A549 (cell line): ENCODE data around the gene DNM3. TPM values are rescaled to one million over a fixed set of nuclear protein-coding genes. Genes with fewer than 3 reads are reported as not detected.

Experiments used
- ATAC-seq, 2 experiments: fragments of 200-7000 bp in 1 of 2; fragments of >200 bp in 1 of 2; cut with Nextera tagmentation in 1 of 2; cut with Tn5 transposase in 1 of 2; 3 replicates each; pipeline versions ENCODE4 v1.8.0 to v1.9.1; 2018 to 2020; ENCODE audit warnings: mild to moderate bottlenecking in 1 of 2, moderate library complexity in 1 of 2
- CTCF ChIA-PET: fragments of 300-600 bp; sonication (Branson Sonifier 250); formaldehyde crosslinking; extraction: SDS; loops from one replicate; lab custom pipeline; 2021; ENCODE audit warnings: antibody characterized with exemption, inconsistent platforms; lab: Yijun Ruan, JAX
- POLR2A ChIA-PET: fragments of 350-600 bp; formaldehyde crosslinking; extraction: SDS; loops from one replicate; lab custom pipeline; 2021; ENCODE audit warnings: antibody characterized with exemption, inconsistent platforms; lab: Yijun Ruan, JAX
- DNase-seq, 2 experiments: peaks; one replicate each; pipeline versions ENCODE4 v3.0.0 to v3.0.0-alpha.2; 2011 to 2016; ENCODE audit warnings: low read depth in 1 of 2, low spot score in 1 of 2
- FAIRE-seq: peaks from 2 replicates; lab custom pipeline; 2011; peaks lifted over from hg19 to GRCh38; lab: Jason Lieb, UNC
- H3K27ac ChIP-seq, 2 experiments: fragments of >200 bp; sonication (Bioruptor Twin); formaldehyde crosslinking; 3 replicates each; pipeline ENCODE4 v1.5.1; 2016 to 2017
- H3K4me1 ChIP-seq: fragments of >200 bp; sonication (Bioruptor Twin); formaldehyde crosslinking; 3 replicates; pipeline ENCODE4 v1.6.1; 2016
- H3K4me2 ChIP-seq: fragments of >200 bp; sonication (Bioruptor Twin); formaldehyde crosslinking; 3 replicates; pipeline ENCODE4 v1.6.1; 2016
- H3K4me3 ChIP-seq: fragments of >200 bp; sonication (Bioruptor Twin); formaldehyde crosslinking; 3 replicates; pipeline ENCODE4 v1.5.1; 2016
- H3K9me3 ChIP-seq: fragments of >200 bp; sonication (Bioruptor Twin); formaldehyde crosslinking; 3 replicates; pipeline ENCODE4 v1.6.1; 2016
- BHLHE40 ChIP-seq: IDR thresholded peaks from 2 replicates; pipeline ENCODE4 v1.6.1; 2012; ENCODE audit warnings: low read depth, low read length, inconsistent platforms
- CBX2 ChIP-seq: fragments of 200-600 bp; sonication (generic); IDR thresholded peaks from 2 replicates; pipeline ENCODE4 v1.6.1; 2016; ENCODE audit warnings: low read depth, mild to moderate bottlenecking, borderline replicate concordance
- CEBPB ChIP-seq, 2 experiments: fragments of >200 bp in 1 of 2; sonication (Bioruptor Twin) in 1 of 2; formaldehyde crosslinking in 1 of 2; IDR thresholded peaks; 2 replicates each; pipeline ENCODE4 v1.6.1; 2012 to 2016
- CHD4 ChIP-seq: fragments of 200-600 bp; sonication (generic); IDR thresholded peaks from 2 replicates; pipeline ENCODE4 v1.6.1; 2016; ENCODE audit warnings: antibody characterized with exemption, mild to moderate bottlenecking, borderline replicate concordance
- EHMT2 ChIP-seq: fragments of 200-600 bp; sonication (generic); IDR thresholded peaks from 2 replicates; pipeline ENCODE4 v1.6.1; 2016; ENCODE audit warnings: antibody characterized with exemption, low read depth, mild to moderate bottlenecking, moderate library complexity
- FOSL2 ChIP-seq, 2 experiments: fragments of 450-650 bp in 1 of 2; fragments of >200 bp in 1 of 2; sonication (Bioruptor Twin) in 1 of 2; formaldehyde crosslinking; IDR thresholded peaks; 2 replicates each; pipeline versions ENCODE4 v1.5.0 to v1.6.1; 2016 to 2020; ENCODE audit warnings: mild to moderate bottlenecking in 1 of 2, moderate library complexity in 1 of 2
- HDAC2 ChIP-seq: fragments of 200-600 bp; sonication (generic); IDR thresholded peaks from 2 replicates; pipeline ENCODE4 v1.6.1; 2016
- KDM1A ChIP-seq: fragments of 200-600 bp; sonication (generic); IDR thresholded peaks from 2 replicates; pipeline ENCODE4 v1.6.1; 2016; ENCODE audit warnings: low read depth, mild to moderate bottlenecking
- KDM5A ChIP-seq: fragments of 200-600 bp; sonication (generic); IDR thresholded peaks from 2 replicates; pipeline ENCODE4 v1.6.1; 2016; ENCODE audit warnings: antibody characterized with exemption, mild to moderate bottlenecking
- MAFK ChIP-seq: fragments of 450-650 bp; IDR thresholded peaks from 2 replicates; pipeline ENCODE4 v1.6.1; 2014; ENCODE audit not compliant: partially characterized antibody
- MAZ ChIP-seq: fragments of 150-350 bp; IDR thresholded peaks from 2 replicates; pipeline ENCODE4 v1.6.1; 2014; ENCODE audit warnings: antibody characterized with exemption, low read depth, low read length, borderline replicate concordance
- NFE2L2 ChIP-seq: fragments of 150-350 bp; conservative IDR thresholded peaks from 2 replicates; pipeline ENCODE4 v1.6.1; 2014; ENCODE audit warnings: low read length
- PHF8 ChIP-seq: fragments of 200-600 bp; sonication (generic); IDR thresholded peaks from 2 replicates; pipeline ENCODE4 v1.6.1; 2016; ENCODE audit warnings: low read depth, mild to moderate bottlenecking, antibody characterized with exemption, moderate library complexity, borderline replicate concordance
- RAD21 ChIP-seq, 2 experiments: fragments of >200 bp in 1 of 2; sonication (Bioruptor Twin) in 1 of 2; formaldehyde crosslinking in 1 of 2; IDR thresholded peaks in 1 of 2; conservative IDR thresholded peaks in 1 of 2; 2 replicates in 1 of 2; 3 replicates in 1 of 2; pipeline ENCODE4 v1.6.1; 2012 to 2018; ENCODE audit warnings: inconsistent platforms in 1 of 2
- SMC3 ChIP-seq: fragments of >200 bp; sonication (Bioruptor Twin); formaldehyde crosslinking; IDR thresholded peaks from 3 replicates; pipeline ENCODE4 v1.6.1; 2018; ENCODE audit warnings: inconsistent platforms
- ZSCAN20 ChIP-seq: fragments of 250-450 bp; sonication (Bioruptor Pico); IDR thresholded peaks from 2 replicates; pipeline ENCODE4 v1.8.0; 2022; ENCODE audit warnings: mild to moderate bottlenecking, moderate library complexity
- WGBS: methylation state at CpG from one replicate; pipeline ENCODE4 v1.1.6; 2017; ENCODE audit errors: missing lambda C conversion rate; 5-methylcytosine and 5-hydroxymethylcytosine counted together
- polyA plus RNA-seq, 4 experiments: library from polyadenylated mRNA; depleted of rRNA in 3 of 4; stranded (reverse); fragments of >200 nt; fragmentation: RNase III in 1 of 4; extraction: RNeasy Plus Mini Kit Qiagen cat#74134 plus additional on column Dnase treatment in 1 of 4; gene quantifications; 2 replicates in 3 of 4; 3 replicates in 1 of 4; pipeline ENCODE4 v1.2.3, GENCODE V29; 2011 to 2017
- TF ChIP-seq, protein P1 (sequence below): fragments of 250-450 bp; sonication (Bioruptor Pico); IDR thresholded peaks from 2 replicates; pipeline ENCODE4 v1.5.0; 2020; ENCODE audit warnings: low read depth, mild to moderate bottlenecking, moderate library complexity
- TF ChIP-seq, protein P2 (sequence below): fragments of >200 bp; sonication (Bioruptor Twin); formaldehyde crosslinking; IDR thresholded peaks from 3 replicates; pipeline ENCODE4 v1.5.1; 2016
- TF ChIP-seq, protein P3 (sequence below): fragments of 450-650 bp; IDR thresholded peaks from 2 replicates; pipeline ENCODE4 v1.6.1; 2014; ENCODE audit warnings: antibody characterized with exemption
- TF ChIP-seq, protein P4 (sequence below): fragments of >200 bp; sonication (Bioruptor Twin); formaldehyde crosslinking; IDR thresholded peaks from 2 replicates; pipeline ENCODE4 v1.6.1; 2016

The DNM3 gene
- polyA plus RNA-seq, 2 of the 4 experiments (the other 2 are of a cell fraction) = 0.57 to 1.5 TPM

DNA sequence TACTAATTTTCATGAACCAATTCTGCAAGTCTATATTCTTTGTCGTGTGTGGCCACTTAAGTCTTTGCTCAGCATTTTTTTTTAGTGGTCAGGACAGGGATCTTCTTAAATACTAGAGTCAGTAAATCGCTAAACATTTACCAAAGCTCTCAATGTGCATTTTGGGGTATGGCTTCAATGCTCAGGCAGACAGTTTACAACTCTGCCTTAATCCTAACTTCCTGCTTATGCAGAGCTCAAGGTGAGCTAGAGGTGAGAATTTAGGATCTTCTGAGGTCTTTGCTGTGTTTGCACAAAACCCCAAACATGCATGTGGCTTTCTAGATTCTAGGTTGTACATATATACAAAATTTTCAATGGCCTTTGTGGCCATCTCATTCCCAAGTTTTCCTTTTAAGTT is 153.0 kb downstream of the DNM3 start:
- WGBS = 52% methylated on average over 2 of the region's 2 CpGs
- no peak for FAIRE-seq
- H3K4me2 ChIP-seq = no peak overlapping the region
- H3K4me1 ChIP-seq = no peaks in the 10 kb centered on the region
- H3K4me3 ChIP-seq = no peak overlapping the region
- no peak for DNase-seq
- ChIA-PET POLR2A (interaction anchor here (0.6 kb wide), 1 partner anchor 187 kb away, joined by 6 read pairs; no protein-coding TSS in a partner anchor), CTCF (interaction anchor here (0.6 to 1.1 kb wide), 2 partner anchors 13 to 154 kb away, joined by 4 read pairs; no protein-coding TSS in a partner anchor)
- ATAC-seq = no peak
- no peak for TF ChIP-seq RAD21 (conservative IDR thresholded peaks at IDR 0.05 in 1 of 2, IDR thresholded peaks at IDR 0.05 in 1 of 2)
- TF ChIP-seq, protein P1, sequence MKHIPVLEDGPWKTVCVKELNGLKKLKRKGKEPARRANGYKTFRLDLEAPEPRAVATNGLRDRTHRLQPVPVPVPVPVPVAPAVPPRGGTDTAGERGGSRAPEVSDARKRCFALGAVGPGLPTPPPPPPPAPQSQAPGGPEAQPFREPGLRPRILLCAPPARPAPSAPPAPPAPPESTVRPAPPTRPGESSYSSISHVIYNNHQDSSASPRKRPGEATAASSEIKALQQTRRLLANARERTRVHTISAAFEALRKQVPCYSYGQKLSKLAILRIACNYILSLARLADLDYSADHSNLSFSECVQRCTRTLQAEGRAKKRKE (CRISPR knock-in tag) = no peak
- no peak overlapping the region for H3K27ac ChIP-seq
- H3K9me3 ChIP-seq = no peaks in the 10 kb centered on the region

DNA sequence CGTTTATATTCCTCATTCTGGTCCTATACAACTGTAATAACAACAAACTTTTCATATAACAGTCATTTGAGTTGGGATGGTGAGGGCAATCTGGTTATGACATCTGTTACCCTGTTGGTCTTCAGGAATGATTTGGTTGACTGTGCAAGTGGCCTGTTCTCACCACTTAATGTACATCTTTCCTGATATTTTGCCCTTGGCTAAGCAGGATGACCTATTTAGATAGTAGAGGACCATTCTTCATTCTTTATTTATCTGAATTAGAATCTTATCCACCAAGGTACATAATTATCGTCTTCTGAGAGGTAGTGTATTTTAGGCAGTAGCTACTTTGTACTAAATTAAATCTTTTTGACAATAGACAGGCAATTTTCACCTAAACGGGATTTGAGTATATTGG is 154.3 kb downstream of the DNM3 start:
- ChIA-PET POLR2A (no interaction called here), CTCF (interaction anchor here (0.9 kb wide), 1 partner anchor 434 kb away, joined by 3 read pairs; no protein-coding TSS in a partner anchor)
- ATAC-seq (no peak), FAIRE-seq (no peak), DNase-seq (no peak)
- Histone ChIP-seq H3K27ac (no peak overlapping the region), H3K9me3 (no peaks in the 10 kb centered on the region), H3K4me1 (no peaks in the 10 kb centered on the region), H3K4me2 (no peak overlapping the region), H3K4me3 (no peak overlapping the region)
- 62% methylated on average over 3 of the region's 3 CpGs for WGBS
- TF ChIP-seq, protein P2, sequence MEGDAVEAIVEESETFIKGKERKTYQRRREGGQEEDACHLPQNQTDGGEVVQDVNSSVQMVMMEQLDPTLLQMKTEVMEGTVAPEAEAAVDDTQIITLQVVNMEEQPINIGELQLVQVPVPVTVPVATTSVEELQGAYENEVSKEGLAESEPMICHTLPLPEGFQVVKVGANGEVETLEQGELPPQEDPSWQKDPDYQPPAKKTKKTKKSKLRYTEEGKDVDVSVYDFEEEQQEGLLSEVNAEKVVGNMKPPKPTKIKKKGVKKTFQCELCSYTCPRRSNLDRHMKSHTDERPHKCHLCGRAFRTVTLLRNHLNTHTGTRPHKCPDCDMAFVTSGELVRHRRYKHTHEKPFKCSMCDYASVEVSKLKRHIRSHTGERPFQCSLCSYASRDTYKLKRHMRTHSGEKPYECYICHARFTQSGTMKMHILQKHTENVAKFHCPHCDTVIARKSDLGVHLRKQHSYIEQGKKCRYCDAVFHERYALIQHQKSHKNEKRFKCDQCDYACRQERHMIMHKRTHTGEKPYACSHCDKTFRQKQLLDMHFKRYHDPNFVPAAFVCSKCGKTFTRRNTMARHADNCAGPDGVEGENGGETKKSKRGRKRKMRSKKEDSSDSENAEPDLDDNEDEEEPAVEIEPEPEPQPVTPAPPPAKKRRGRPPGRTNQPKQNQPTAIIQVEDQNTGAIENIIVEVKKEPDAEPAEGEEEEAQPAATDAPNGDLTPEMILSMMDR = no peak
- TF ChIP-seq PHF8 = no peak
- no peak for TF ChIP-seq ZSCAN20 (CRISPR knock-in tag)
- TF ChIP-seq, protein P3, sequence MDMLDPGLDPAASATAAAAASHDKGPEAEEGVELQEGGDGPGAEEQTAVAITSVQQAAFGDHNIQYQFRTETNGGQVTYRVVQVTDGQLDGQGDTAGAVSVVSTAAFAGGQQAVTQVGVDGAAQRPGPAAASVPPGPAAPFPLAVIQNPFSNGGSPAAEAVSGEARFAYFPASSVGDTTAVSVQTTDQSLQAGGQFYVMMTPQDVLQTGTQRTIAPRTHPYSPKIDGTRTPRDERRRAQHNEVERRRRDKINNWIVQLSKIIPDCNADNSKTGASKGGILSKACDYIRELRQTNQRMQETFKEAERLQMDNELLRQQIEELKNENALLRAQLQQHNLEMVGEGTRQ = no peak
- no peak for TF ChIP-seq EHMT2

DNA sequence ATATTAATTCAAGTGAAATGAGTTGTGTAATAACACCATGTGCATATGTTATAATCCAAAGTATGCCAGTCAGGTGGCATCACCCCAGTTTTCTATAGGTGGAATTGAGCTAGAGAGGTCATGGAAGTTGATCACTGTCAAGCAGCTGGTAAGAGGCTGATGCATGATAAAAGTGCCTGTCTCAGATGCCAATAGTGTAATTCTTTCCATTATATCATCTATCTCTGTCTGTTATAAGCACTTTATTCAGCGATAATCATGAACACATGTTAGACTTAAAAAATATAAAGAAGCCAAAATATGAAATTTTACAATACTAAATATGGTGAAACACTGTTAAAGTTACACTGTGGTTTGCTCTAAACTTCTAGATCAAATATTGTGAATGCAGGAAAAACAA is 156.6 kb downstream of the DNM3 start:
- no peak for DNase-seq
- no peak for ATAC-seq
- Histone ChIP-seq H3K27ac (no peak overlapping the region), H3K4me1 (no peaks in the 10 kb centered on the region; the same call in 2 of the 3 replicates), H3K4me3 (no peak overlapping the region), H3K4me2 (no peak overlapping the region), H3K9me3 (no peaks in the 10 kb centered on the region)
- ChIA-PET CTCF (interaction anchor here (0.9 to 2.0 kb wide), 7 partner anchors 13 to 452 kb away, joined by 3 to 9 read pairs (median 3); no protein-coding TSS in a partner anchor), POLR2A (no interaction called here)
- 91% methylated on average over 1 of the region's 1 CpG for WGBS
- TF ChIP-seq MAFK = no peak
- TF ChIP-seq KDM1A = no peak
- no peak for TF ChIP-seq NFE2L2
- TF ChIP-seq, protein P4, sequence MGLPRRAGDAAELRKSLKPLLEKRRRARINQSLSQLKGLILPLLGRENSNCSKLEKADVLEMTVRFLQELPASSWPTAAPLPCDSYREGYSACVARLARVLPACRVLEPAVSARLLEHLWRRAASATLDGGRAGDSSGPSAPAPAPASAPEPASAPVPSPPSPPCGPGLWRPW = no peak
- no peak for TF ChIP-seq PHF8
- no peak for TF ChIP-seq MAZ
- no peak for TF ChIP-seq ZSCAN20 (CRISPR knock-in tag)
- no peak for FAIRE-seq

DNA sequence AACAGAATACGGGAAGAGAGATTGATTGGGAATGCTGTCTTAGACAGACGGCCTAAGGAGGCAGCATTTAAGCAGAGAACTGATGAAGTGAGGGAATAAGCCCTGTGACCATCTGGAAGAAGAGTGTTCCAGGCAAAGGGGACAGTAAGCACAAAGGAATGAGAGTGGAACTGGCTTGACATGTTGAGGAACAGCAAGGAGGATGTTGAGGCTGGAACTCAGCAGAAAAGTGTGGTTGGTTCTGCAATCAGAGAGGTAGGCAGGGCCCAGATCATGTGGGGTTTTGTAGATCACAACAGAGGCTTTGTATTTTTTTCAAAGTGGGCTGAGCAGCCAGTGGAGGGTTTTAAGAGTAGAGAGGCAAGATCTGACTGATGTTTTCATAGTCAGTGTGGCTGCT is 157.4 kb downstream of the DNM3 start:
- Histone ChIP-seq H3K4me1 (no peaks in the 10 kb centered on the region; the same call in 2 of the 3 replicates), H3K4me2 (no peak overlapping the region), H3K9me3 (no peaks in the 10 kb centered on the region), H3K27ac (no peak overlapping the region), H3K4me3 (no peak overlapping the region)
- POLR2A ChIA-PET = no interaction called here
- CTCF ChIA-PET = interaction anchor here (0.6 to 2.1 kb wide), 3 partner anchors 14 to 451 kb away, joined by 3 to 4 read pairs (median 3); no protein-coding TSS in a partner anchor
- DNase-seq (no peak), ATAC-seq (no peak), FAIRE-seq (no peak)
- WGBS = 73% methylated on average over 2 of the region's 2 CpGs
- TF ChIP-seq CEBPB (IDR thresholded peaks at IDR 0.05) (no peak), KDM5A (no peak), EHMT2 (no peak), BHLHE40 (no peak), HDAC2 (no peak), FOSL2 (IDR thresholded peaks at IDR 0.05) (no peak), FOSL2 (CRISPR knock-in tag; IDR thresholded peaks at IDR 0.05) (no peak), CBX2 (no peak), SMC3 (no peak), ZSCAN20 (CRISPR knock-in tag) (no peak), CHD4 (no peak)
- TF ChIP-seq, protein P2 = no peak
